H1 (cell line): Measurements from ENCODE around the gene TP53BP2. TPM values are rescaled to one million over a fixed set of nuclear protein-coding genes. Genes with fewer than 3 reads are reported as not detected.

Experiments
- polyA plus RNA-seq, 7 experiments: library from polyadenylated mRNA; depleted of rRNA in 3 of 7; stranded (reverse) in 5 of 7; unstranded in 2 of 7; fragments of >200 nt in 5 of 7; fragments of 200-250 nt in 2 of 7; gene quantifications; 1 replicate in 5 of 7; 2 replicates in 1 of 7; 4 replicates in 1 of 7; pipeline versions ENCODE4 v1.2.1 to v1.2.3, GENCODE V29; 2011 to 2013; ENCODE audit warnings: missing spikeins in 2 of 7, mixed read lengths in 2 of 7
- total RNA-seq: library from RNA; stranded (reverse); fragmentation: NEBNext Ultra II Directional; extraction: Animal tissue kit (Norgen Biotek cat#: 25700); gene quantifications from 2 replicates; pipeline ENCODE4 v1.2.1, GENCODE V29; 2021

Gene TP53BP2
- total and polyA plus RNA-seq, 2 of the 8 experiments (the other 6 are each of a cell fraction or from before 2014, with no cell fraction given): 18.0 to 38.7 TPM

Other genes with a start within 250 kb of the TP53BP2 start
- gene CAPN8, start 180.2 kb downstream of the TP53BP2 start, total RNA-seq: 0.26 TPM in 1 of 2 replicates, not detected in the other
- 0.20 TPM in 1 of 2 replicates, not detected in the other for gene CAPN8, start 180.2 kb downstream of the TP53BP2 start, polyA plus RNA-seq (2011; rRNA removed)
- gene CAPN2, start 133.4 kb downstream of the TP53BP2 start, total RNA-seq: 9.2 and 9.4 TPM in 2 replicates
- gene CAPN2, start 133.4 kb downstream of the TP53BP2 start, polyA plus RNA-seq (2011; rRNA removed): 9.1 and 10.3 TPM in 2 replicates